HepG2 (cell line): ENCODE data around the gene FKBP5. TPM values are rescaled to one million over a fixed set of nuclear protein-coding genes. Genes with fewer than 3 reads are reported as not detected.
A peak's percentile ranks its signal among the peaks of the same experiment; 100 is the strongest.

Experiments used
- HMG20A ChIP-seq: IDR thresholded peaks from 2 replicates; pipeline ENCODE4 v1.6.1; 2016; ENCODE audit warnings: borderline replicate concordance
- HNRNPUL1 ChIP-seq: fragments of 200-400 bp; formaldehyde crosslinking; IDR thresholded peaks from 2 replicates; pipeline ENCODE4 v1.6.1; 2017; ENCODE audit warnings: low read depth, mild to moderate bottlenecking, low read length, moderate library complexity
- IKZF1 ChIP-seq: fragments of 450-650 bp; IDR thresholded peaks from 2 replicates; pipeline ENCODE4 v1.7.1; 2016
- KAT2B ChIP-seq: fragments of 150-350 bp; IDR thresholded peaks from 2 replicates; pipeline ENCODE4 v1.6.1; 2014; ENCODE audit warnings: low read depth, low read length, borderline replicate concordance
- KIAA2018 ChIP-seq: sonication (generic); formaldehyde crosslinking; IDR thresholded peaks from 2 replicates; pipeline ENCODE4 v1.5.0; 2020; ENCODE audit warnings: mild to moderate bottlenecking, missing genetic modification reagents, borderline replicate concordance
- NBN ChIP-seq: fragments of 450-650 bp; conservative IDR thresholded peaks from 2 replicates; pipeline ENCODE4 v1.6.1; 2017
- RBFOX2 ChIP-seq: fragments of 200-400 bp; formaldehyde crosslinking; IDR thresholded peaks from 2 replicates; pipeline ENCODE4 v1.6.1; 2017; ENCODE audit warnings: low read depth, mild to moderate bottlenecking, low read length
- TFDP1 ChIP-seq: IDR thresholded peaks from 2 replicates; pipeline ENCODE4 v1.6.1; 2016; ENCODE audit warnings: missing compliant biosample characterization, missing genetic modification reagents, borderline replicate concordance
- ZBED4 ChIP-seq: sonication (generic); formaldehyde crosslinking; IDR thresholded peaks from 2 replicates; pipeline ENCODE4 v1.4.0; 2020; ENCODE audit warnings: missing genetic modification reagents, borderline replicate concordance
- ZNF230 ChIP-seq: sonication (generic); formaldehyde crosslinking; IDR thresholded peaks from 2 replicates; pipeline ENCODE4 v1.4.0; 2020; ENCODE audit warnings: mild to moderate bottlenecking, missing genetic modification reagents
- ZNF33B ChIP-seq: sonication (generic); formaldehyde crosslinking; IDR thresholded peaks from 2 replicates; pipeline ENCODE4 v1.5.1; 2020; ENCODE audit warnings: mild to moderate bottlenecking, missing genetic modification reagents
- ZNF501 ChIP-seq: sonication (generic); formaldehyde crosslinking; IDR thresholded peaks from 2 replicates; pipeline ENCODE4 v1.5.1; 2020; ENCODE audit warnings: mild to moderate bottlenecking, moderate library complexity, missing genetic modification reagents
- polyA plus RNA-seq, 8 experiments: library from polyadenylated mRNA; depleted of rRNA in 3 of 8; stranded (reverse) in 7 of 8; unstranded in 1 of 8; fragments of >200 nt; fragmentation: Illumina TruSeq in 4 of 8; extraction: Trizol in 4 of 8; gene quantifications; 2 replicates each; pipeline versions ENCODE4 v1.2.1 to v1.2.3, GENCODE V29; 2011 to 2016; ENCODE audit warnings: low read depth in 4 of 8, missing spikeins in 1 of 8, mixed read lengths in 1 of 8; ENCODE audit not compliant: insufficient read depth in 1 of 8
- total RNA-seq, 5 experiments: library from RNA; depleted of rRNA; stranded (reverse); fragments of >200 nt; fragmentation: Illumina TruSeq; extraction: Trizol; gene quantifications; 2 replicates each; pipeline ENCODE4 v1.2.3, GENCODE V29; 2016; ENCODE audit warnings: low read depth in 1 of 5

Gene FKBP5
- total and polyA plus RNA-seq, 2 of the 13 experiments (the other 11 are each of a cell fraction or from before 2014, with no cell fraction given), result 8.0 to 17.4 TPM

GRCh38 chr6:35731736-35732532 lies 43.2 kb upstream of the FKBP5 start (continued):
- TF ChIP-seq KIAA2018 (CRISPR knock-in tag) (no peak), HMG20A (CRISPR knock-in tag) (peak; percentile 58; the same call in 1 of the 2 replicates), IKZF1 (no peak), KAT2B (no peak), ZBED4 (CRISPR knock-in tag) (peak; percentile 29; the same call in 1 of the 2 replicates), ZNF230 (CRISPR knock-in tag) (no peak; the same call in 1 of the 2 replicates), HNRNPUL1 (no peak), ZNF33B (no peak), NBN (no peak), TFDP1 (CRISPR knock-in tag) (no peak; the same call in none of the 2 replicates), RBFOX2 (peak; percentile 84), ZNF501 (CRISPR knock-in tag) (peak; percentile 83)
